8988T (cell line): ENCODE measurements around the gene MYO7B.
A peak's percentile ranks its signal among the peaks of the same experiment; 100 is the strongest.

Experiments used
- DNase-seq: peaks from one replicate; pipeline ENCODE4 v3.0.0; 2011

MYO7B gene

DNA sequence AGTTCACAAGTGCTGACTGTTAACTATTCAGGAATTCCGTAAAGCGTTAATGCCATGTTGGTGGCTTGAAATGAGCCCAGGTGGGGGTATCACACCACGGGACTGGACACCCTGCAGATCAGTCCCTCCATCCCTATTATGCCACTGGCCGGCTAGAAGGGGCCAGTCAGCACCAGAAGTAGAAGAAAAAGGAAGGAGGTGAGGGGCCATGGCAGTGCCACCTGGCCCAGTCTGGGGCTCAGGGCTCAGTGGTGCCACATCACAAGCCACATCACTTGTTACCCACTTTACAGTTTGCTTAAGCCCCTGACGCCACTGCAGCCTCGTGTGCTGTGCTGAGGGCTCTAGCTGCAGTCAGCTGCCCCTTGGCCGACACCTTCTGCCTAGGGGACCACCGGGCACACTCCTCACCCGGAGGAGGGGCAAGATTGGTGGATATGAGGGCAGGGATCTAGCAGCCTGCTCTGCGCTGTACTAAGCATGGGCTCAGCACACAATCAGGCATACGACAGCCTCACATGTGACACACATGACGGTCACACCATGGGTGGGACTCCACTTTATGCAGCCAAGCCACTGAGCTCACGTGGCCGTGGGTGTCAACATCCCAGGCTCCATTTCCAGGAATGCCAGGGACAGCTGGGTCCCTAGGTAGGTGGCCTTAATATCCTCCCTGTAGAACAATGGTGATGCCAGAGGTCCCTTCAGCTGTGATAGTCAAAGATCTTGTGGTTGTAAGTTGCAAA is 136.2 kb downstream of the MYO7B start:
- no peak for DNase-seq

DNA sequence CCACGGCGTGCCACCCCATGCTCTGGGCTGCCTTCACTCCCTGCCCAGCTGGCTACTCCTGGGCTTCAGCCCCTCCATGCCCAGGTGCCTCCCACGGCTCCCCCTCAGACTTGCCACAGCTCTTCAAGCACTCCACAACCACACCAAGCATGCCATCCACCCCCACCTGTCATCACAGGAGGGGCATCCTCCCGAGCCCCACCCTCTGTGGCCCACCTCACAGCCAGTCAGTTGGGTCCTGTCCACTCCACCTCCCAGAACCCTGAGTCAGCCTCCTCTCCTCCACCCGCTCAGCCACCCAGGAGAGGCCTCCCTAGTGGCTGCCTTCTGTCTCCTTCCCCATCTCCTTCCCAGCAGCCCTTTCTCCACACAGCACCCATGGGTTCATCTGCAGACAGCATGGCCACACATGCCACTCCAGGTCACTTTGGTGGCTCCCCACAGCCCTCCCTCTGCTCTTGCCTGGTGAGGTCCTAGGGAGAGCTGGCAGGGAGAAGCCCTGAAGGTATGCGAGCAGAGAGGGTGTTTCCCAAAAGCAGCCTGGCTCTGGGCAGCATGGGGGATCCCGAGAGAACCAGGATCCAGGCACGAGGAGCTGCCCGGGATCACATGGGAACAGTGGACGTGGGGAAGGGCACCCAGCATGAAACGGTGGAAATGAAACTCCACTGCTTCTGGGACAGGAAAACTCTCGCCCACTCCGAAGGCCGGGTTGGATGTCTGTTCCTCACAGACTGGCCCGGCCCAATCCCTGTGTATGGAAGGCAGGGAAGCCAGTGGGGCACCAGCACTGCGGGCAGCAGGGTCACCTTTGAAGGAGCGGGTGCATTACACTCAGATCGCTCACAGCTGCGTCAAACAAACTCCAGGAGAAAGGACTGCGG is 137.1 kb downstream of the MYO7B start:
- no peak for DNase-seq

DNA sequence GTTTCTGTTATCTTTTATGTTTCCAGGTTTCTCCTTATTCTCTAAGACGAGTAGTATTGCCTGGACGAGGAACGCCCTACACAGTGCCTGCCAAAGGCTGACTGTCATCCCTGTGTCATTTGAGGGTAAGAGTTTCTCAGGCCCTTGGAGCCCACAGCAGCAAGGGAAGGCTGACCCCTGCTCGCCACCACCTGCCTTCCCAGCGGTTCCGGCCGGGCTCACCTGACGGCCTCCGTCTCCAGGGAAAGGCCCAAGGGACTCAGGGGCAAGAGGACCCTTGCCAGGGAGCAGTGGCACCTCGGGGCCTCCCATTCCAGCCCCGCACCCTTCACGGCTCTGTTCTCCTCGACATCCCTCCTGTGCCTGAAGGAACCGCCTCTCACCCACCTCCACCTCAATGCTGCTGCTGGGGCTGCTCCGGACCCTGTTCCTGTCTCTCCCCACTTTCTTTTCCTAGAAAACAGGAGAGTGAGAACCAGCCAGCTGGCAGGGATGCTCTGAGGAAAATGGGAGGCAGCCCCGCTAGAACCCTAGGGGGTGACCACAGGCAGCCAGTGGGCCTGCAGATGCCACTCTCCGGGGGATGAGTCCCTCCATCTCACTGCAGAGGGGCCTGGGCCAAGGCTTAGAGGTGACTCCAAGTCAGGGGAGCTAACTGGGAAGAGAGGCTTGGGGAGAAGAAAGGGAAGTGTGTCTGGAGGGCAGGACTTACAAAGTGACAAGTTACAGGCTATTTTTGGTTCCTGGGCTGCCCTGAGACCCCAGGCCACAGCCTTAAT is 138.0 kb downstream of the MYO7B start:
- no peak for DNase-seq

DNA sequence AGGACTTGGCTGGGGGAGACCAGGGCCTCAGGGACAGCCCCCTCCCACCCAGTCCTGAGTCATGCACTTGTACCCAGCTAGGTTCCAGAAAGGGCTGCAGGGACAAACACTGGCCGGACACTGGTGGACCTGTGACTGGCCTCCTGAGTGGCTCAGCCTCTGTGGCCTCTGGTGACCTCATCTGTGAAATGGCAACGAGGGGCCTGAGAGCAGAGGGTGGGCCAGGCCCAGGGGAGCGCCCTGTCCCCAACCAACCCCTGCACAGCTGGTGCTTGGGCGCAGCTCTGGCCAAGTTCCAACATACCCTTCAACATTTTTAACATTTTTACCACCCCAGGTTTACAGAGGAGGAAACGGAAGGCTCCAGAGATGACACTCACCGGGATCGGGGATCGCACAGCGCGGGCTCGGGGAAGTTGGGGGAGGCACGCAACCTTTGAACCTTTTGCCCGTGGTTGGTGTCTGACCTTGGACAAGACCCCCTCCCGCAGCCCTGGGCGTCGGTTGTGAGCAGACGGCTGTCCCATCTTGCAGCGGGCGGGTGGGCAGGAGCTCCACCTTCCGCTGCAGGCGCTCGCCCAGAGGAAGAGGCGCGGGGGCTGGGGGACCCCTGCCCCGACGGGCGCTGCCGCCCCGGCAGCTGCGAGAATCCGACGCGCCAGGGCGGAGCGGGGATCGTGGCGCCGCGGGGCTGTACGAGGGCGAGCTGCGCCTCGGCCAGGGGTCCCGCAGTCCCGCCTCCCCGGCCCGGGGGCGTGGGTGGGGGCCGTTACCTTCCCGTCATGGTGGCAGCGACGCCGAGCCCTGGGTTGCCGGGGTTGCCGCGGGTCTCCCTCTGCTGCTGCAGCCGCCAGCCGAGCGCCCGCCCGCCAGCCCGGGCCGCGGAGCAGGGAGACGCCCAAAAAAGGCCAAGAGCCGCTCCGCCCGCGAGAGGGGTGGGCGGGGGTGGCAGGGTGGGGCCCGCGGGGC is 139.0 kb downstream of the MYO7B start:
- DNase-seq: peak; percentile 73

DNA sequence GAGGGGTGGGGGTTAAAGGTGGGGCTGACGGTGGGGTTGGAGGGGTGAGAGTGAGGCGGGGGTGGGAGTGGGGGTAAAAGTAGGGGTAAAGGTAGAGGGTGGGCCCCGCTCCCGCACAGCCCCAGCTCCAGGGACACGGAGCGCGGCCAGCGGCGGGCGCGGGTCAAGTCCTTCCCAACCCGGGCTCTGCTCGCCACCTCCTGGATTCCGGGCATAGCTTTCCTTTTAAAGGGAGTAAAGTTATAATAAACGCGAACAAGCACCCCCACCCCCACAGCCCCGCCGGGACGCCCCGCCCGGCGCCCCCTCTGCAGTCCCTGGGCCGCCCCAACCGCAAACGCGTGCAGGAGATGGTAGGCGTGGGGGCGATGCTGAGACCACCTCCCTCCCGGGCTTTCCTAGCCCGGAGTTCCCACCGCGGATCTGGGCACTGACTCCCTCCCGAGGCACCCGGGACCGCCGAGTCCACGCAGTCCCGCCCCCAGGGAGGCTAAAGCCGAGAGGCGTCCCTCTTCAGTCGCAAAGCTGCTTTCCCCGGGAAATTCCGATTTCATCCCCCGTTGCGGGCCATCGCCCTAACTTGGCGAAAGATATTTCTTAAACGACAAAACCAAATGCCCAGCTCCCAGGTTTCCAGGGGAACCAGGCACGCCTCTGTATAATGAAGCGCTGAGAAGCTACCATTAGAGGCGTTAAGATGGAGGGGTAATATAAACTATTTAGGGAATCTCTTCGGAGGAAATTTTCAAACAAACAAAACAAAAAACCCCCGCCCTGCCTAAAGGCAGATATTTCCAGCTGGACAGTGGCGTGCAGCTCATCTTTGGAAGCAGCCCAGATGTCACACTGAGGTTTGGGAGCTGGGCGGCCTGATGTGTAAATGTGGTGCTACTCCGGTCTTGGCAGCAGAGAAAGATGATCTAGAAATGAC is 140.1 kb downstream of the MYO7B start, which contains the start of gene LIMS2:
Gene LIMS2 (minus strand): TSS at position 200 of the 931 bp plus-strand sequence. CDS start 506 bp downstream, outside the sequence.
- DNase-seq: peak; percentile 84

DNA sequence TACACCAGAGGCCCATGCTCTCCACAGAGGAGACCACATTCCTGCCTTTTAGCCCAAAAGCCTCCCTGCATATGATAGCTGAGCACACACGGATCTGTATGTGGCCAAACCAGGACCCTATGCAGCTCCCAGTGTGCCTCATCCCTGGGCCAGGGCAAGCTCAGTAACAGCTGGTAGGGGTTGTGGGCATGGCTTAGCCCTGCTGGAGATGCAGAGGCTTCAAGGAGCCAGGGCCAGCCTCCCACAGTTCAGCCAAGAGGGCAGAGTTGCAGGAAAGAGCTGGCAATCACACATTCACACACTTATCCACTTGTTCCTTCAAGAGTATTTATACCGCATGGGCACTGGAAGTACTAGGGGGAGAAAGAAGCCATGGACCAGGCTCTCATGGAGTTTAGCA is 141.4 kb downstream of the MYO7B start:
- DNase-seq: no peak

DNA sequence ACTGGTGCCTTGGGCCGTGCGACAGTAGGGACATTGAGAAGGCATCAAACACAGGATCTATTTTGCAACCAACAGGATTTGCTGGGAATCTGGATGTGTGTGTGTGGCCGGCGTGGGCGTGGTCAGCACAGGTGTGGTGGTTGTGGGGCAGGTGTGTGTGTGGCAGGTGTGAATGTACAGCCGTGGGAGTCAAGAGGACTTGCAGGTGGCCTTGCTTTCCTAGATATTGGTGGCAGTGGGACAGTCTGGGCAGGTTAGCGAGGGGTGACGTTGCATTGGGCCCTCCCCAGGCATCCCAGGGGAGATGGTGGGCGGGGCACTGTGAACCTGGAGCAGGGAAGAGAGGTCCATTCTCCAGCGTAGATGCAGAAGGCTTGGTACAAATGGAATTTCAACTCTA is 143.0 kb downstream of the MYO7B start:
- no peak for DNase-seq

DNA sequence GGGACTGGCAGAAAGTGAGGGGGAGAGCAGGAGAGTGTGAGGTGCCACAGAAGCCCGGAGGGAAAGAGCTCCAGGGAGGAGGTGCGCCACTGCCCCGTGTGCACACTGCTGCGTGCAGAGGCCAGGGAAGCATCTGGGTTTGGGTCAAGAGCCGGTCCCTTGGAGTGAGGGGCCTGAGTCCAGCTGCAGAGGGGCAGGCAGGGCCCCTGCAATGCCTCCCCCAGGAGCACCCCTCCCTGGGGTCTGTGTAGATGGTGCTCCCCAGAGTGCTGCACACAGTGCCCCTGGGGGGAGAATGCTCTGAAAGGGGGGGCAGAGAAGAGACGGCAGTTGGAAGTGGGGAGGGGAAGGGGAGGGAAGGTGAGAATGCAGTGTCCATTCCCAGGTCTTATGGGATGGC is 143.5 kb downstream of the MYO7B start:
- DNase-seq: no peak

DNA sequence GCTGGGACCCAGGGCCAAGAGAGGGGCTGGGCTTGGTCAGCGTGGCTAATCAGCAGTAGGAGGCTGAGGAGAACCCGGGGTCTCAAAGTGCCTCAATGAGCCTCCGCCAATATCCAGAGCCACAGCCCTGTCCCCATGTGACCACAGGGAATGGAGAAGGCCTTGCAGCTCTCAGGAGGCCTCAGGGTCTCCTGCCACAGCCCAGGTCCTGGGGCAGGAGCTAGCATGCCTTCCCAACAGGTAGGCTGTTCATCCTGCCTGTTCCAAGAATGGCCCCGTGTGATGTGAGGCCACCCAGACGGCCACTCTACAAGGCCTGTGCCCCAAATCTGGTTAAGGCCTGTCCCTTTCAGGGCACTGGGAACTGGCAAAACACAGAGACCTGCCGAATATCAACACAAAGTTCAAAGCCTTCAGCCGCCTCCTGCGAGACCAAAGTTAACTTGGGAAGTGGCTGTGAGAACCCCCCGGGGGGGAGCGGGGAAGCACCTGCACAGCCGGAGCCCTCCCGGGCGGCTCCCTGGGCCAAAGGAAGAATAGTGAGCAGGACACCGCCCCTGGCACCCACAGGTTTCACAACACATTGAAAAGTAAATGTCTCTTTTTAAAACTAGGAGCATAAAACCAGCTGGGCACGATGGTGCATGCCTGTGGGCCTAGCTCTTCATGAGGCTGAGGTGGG is 144.3 kb downstream of the MYO7B start:
- DNase-seq: no peak

DNA sequence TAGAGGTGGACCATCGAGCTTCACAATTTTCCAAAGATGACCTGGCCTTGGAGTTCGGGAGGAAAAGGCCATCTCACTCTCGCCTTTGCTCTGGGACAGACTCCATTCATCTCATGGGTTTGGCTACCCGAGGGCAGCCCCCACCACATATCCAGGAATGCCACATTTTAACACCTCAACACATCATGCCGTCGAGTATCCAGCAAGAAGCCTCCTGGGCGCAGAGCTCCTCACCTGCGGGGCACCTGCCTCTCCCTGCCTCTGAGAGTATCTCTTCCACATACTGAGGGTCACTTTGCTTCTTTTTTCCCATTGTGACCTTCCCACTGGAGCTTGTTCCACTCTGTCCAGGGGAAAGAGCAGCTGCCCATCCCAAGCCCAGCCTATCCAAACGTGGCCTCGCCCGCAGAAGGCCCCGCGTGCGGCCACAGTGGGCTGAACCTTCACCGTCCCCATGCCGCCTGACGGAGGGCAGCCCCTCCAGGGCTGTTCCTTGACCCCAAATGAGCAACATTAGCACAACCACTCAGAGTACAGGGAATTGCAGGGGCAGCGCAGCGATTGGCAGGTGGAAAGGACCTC is 145.3 kb downstream of the MYO7B start:
- DNase-seq: no peak

DNA sequence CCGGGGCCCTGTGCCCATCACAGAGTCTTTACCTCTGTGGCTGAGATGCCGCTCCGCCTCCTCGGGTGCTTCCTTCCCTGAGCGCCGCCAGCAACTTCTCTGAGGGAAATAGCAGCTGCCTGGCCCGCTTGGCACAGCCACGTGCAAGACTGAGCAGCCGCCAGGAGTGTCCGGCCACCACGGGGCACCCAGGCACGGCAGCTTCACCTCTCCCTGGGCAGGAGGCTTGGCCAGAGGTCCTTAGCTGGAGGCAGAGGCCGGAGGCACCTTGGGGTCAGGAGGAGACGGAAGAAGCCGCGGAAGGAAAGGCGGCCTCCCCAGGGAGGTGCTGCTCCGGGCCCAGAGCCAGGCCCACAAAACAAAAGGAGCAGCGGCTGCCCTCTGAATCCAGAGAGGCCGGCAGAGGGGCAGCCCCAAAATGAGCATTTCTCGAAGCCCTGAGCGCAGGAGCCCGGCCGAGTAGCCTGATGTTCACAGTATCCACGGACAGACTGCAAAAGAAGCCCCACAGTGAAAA is 145.9 kb downstream of the MYO7B start:
- no peak for DNase-seq

DNA sequence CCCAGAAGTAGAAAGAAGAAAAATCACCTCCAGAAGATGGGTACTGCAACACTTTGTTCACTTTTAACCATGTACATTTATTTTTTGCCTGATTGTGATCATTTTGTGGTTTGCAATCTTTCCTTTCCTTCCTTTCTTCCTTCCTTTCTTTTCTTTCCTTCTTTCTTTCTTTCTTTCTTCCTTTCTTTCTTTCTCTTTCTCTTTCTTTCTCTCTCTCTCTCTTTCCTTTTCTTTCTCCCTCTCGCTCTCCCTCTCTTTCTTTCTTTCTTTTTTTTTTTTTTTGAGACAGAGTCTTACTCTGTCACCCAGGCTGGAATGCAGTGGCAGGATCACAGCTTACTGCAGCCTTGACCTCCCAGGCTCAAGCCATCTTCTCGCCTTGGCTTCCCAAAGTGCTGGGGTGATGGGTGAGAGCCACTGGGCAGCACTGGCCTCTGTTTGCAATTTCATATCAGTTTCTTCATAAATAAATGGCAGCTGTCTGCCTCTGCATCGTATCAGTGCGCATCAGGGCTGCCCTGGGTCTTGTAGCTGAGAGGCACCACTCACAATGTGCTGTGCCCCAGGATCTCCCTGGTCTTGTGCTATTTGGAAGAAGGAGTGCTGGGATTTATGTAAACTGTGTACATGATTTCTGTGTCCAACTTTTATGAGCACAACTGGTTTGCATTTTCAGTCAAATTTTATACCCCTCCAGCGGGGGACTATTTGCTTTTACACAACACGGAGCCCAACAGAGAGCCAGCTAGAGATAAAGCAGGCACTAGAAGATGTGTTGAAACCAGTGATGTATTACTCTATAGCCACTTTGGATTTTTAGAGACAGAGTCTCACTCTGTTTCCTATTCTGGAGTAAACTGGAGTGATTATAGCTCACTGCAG is 146.7 kb downstream of the MYO7B start:
- no peak for DNase-seq

DNA sequence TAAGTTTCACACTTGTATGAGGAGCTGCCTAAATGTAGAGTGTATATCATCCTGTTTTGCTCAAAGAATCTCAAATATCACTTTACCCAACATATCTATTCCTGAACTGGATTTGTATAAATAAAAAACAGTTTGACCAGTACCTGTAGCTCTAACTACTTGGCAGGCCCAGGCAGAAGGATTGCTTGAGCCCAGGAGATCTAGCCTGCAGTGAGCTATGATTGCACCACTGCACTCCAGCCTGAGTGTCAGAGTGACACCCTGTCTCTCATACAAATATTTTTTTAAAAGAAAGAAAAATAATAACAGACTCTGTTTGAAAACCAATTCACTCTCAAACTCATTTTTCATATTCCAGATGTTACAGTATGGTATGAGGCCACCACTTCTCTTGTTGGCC is 147.6 kb downstream of the MYO7B start:
- DNase-seq: no peak

DNA sequence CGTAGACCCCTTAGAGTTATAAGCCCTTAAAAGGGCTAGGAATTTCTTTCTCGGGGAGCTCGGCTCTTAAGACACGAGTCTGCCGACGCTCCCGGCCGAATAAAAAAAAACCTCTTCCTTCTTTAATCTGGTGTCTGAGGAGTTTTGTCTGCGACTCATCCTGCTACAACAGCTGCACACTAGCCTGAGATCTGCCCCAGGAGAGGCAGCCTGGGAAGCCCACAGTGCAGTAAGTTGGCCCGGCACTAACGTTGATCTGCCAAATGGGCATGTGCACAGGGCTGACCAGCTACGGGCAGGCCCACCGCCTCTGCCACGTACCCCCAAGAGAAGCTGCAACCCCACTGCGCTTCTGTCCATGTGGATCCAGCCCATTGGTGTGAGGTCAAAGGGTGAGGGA is 148.3 kb downstream of the MYO7B start:
- no peak for DNase-seq

DNA sequence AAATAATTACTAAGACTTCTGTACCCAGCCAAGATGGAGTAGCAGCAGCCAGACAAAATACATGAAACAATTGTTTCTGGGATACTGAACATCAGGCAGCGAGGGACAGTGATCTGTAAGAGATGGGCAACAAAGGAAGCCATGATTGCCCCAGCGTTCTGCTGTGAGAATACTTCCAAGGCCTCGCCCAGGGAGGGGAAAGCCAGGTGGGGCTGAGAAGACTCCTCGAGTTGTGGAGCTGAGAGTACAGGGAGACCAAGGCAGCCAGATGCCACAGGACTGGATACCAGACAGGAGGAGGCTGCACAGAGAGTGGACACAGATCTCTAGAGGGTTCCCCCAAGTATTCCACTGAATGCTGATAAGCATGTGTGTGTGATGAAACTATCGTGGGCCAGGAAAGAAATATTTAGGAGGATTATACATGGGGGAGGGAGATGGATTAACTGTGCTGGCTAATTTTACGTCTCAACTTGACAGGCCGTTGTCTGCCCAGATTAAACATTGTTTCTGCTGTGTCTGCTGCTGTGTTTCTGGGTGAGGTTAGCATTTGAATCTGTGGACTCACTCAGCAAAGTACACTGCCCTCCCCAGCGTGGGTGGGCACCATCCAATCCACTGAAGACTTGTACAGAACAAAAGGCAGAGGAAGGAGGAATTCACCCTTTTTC is 150.1 kb downstream of the MYO7B start:
- no peak for DNase-seq
